Osteoblast (primary cell): ENCODE data around the gene TENM3. TPM values are rescaled to one million over a fixed set of nuclear protein-coding genes. Genes with fewer than 3 reads are reported as not detected.

Experiments
- DNase-seq: peaks from one replicate; pipeline ENCODE4 v3.0.0; 2011; ENCODE audit warnings: low spot score, mixed read lengths; ENCODE audit not compliant: insufficient read length; ENCODE audit errors: missing footprints
- H2AFZ ChIP-seq: 2 replicates; pipeline ENCODE4 v1.6.0; 2011; ENCODE audit warnings: mild to moderate bottlenecking, low read length
- H3K27ac ChIP-seq: 2 replicates; pipeline ENCODE4 v1.5.1; 2011; ENCODE audit warnings: mild to moderate bottlenecking, low read depth, low read length, moderate library complexity
- H3K27me3 ChIP-seq: 2 replicates; pipeline ENCODE4 v1.6.0; 2012; ENCODE audit warnings: mild to moderate bottlenecking, control low read depth, inconsistent platforms, low read length, moderate library complexity; ENCODE audit not compliant: insufficient read depth
- H3K36me3 ChIP-seq: 2 replicates; pipeline ENCODE4 v1.5.1; 2011; ENCODE audit warnings: mild to moderate bottlenecking, low read length, control low read depth, moderate library complexity; ENCODE audit not compliant: insufficient read depth
- H3K4me1 ChIP-seq: 2 replicates; pipeline ENCODE4 v1.5.1; 2011; ENCODE audit warnings: mild to moderate bottlenecking, low read length, control low read depth, moderate library complexity; ENCODE audit not compliant: insufficient read depth
- H3K4me2 ChIP-seq: 2 replicates; pipeline ENCODE4 v1.6.0; 2011; ENCODE audit warnings: mild to moderate bottlenecking, low read length; ENCODE audit not compliant: insufficient read depth
- H3K4me3 ChIP-seq: fragments of 200-600 bp; sonication (generic); 3 replicates; pipeline ENCODE4 v1.5.1; 2012; ENCODE audit warnings: mild to moderate bottlenecking, low read length, inconsistent platforms; ENCODE audit not compliant: insufficient read depth
- H3K79me2 ChIP-seq: 2 replicates; pipeline ENCODE4 v1.6.0; 2012; ENCODE audit warnings: mild to moderate bottlenecking, low read length, control low read depth, inconsistent platforms; ENCODE audit not compliant: insufficient read depth
- H3K9me3 ChIP-seq: 2 replicates; pipeline ENCODE4 v1.5.1; 2011; ENCODE audit warnings: low read depth, low read length, control low read depth
- H4K20me1 ChIP-seq: 2 replicates; pipeline ENCODE4 v1.6.0; 2012; ENCODE audit warnings: mild to moderate bottlenecking, low read length, control low read depth; ENCODE audit not compliant: insufficient read depth
- CTCF ChIP-seq: IDR thresholded peaks from 2 replicates; pipeline ENCODE4 v1.5.1; 2011; ENCODE audit warnings: mild to moderate bottlenecking, low read depth, low read length, moderate library complexity; ENCODE audit errors: extremely low read depth
- total RNA-seq: library from RNA; depleted of rRNA; stranded (reverse); fragments of >200 nt; gene quantifications from 2 replicates; pipeline ENCODE4 v1.2.3, GENCODE V29; 2012

TENM3 gene
- total RNA-seq, 1 donor, result 59.0 TPM

GRCh38 chr4:182272151-182272550 is 28.9 kb downstream of the TENM3 start:
- H3K79me2 ChIP-seq, result no peaks in the 10 kb centered on the region
- no peaks in the 10 kb centered on the region for H4K20me1 ChIP-seq
- H3K4me2 ChIP-seq, result no peak overlapping the region
- no peaks in the 10 kb centered on the region for H3K27me3 ChIP-seq
- TF ChIP-seq CTCF, result no peak
- H3K9me3 ChIP-seq, result no peaks in the 10 kb centered on the region
- H3K4me1 ChIP-seq, result no peaks in the 10 kb centered on the region
- no peak overlapping the region for H3K4me3 ChIP-seq
- no peaks in the 10 kb centered on the region for H3K36me3 ChIP-seq
- no peak for DNase-seq
- H3K27ac ChIP-seq, result no peak overlapping the region
- no peak overlapping the region for H2AFZ ChIP-seq

GRCh38 chr4:182273191-182273935 is 30.2 kb downstream of the TENM3 start:
- Histone ChIP-seq H4K20me1 (no peaks in the 10 kb centered on the region), H3K79me2 (no peaks in the 10 kb centered on the region), H3K27ac (no peak overlapping the region), H2AFZ (no peak overlapping the region), H3K27me3 (no peaks in the 10 kb centered on the region), H3K4me1 (peaks cover 5% of the 10 kb centered on the region), H3K4me3 (no peak overlapping the region), H3K9me3 (no peaks in the 10 kb centered on the region), H3K4me2 (no peak overlapping the region), H3K36me3 (no peaks in the 10 kb centered on the region)
- TF ChIP-seq CTCF, result no peak
- DNase-seq, result no peak

- no peaks in the 10 kb centered on the region for H3K36me3 ChIP-seq
- no peaks in the 10 kb centered on the region for H3K79me2 ChIP-seq
- no peaks in the 10 kb centered on the region for H3K9me3 ChIP-seq
- H3K27ac ChIP-seq, result no peak overlapping the region
- H3K27me3 ChIP-seq, result no peaks in the 10 kb centered on the region
- no peak overlapping the region for H3K4me2 ChIP-seq
- no peak for DNase-seq
- no peaks in the 10 kb centered on the region for H4K20me1 ChIP-seq
- TF ChIP-seq CTCF, result no peak
- no peak overlapping the region for H2AFZ ChIP-seq
- H3K4me1 ChIP-seq, result peaks cover 21% of the 10 kb centered on the region
- H3K4me3 ChIP-seq, result no peak overlapping the region
These were observed 33.3 kb downstream of the TENM3 start for GRCh38 chr4:182276210-182277109.

- Histone ChIP-seq H3K36me3 (no peaks in the 10 kb centered on the region), H3K27me3 (no peaks in the 10 kb centered on the region), H3K27ac (no peak overlapping the region), H3K4me3 (no peak overlapping the region), H3K4me1 (peaks cover 21% of the 10 kb centered on the region), H4K20me1 (no peaks in the 10 kb centered on the region), H3K79me2 (no peaks in the 10 kb centered on the region), H2AFZ (no peak overlapping the region), H3K9me3 (no peaks in the 10 kb centered on the region), H3K4me2 (no peak overlapping the region)
- no peak for TF ChIP-seq CTCF
- no peak for DNase-seq
These were observed 34.2 kb downstream of the TENM3 start for GRCh38 chr4:182277377-182277776.
